ENCODE data around the gene AP3S2.

GRCh38 chr15:89783861-89784685, 109.7 kb downstream of the AP3S2 start:
- no peak for TF ChIP-seq CTCF (optimal IDR thresholded peaks at IDR 0.05 in 1 of 3, IDR thresholded peaks at IDR 0.05 in 1 of 3, conservative IDR thresholded peaks at IDR 0.05 in 1 of 3; ENCODE audit: extremely low read depth in 1 of 3, insufficient read depth in 2 of 3, low read length in 3 of 3)
- TF ChIP-seq EZH2 (IDR thresholded peaks at IDR 0.05; ENCODE audit: low read length) = no peak
